ENCODE data around the gene FRMD5. TPM values are rescaled to one million over a fixed set of nuclear protein-coding genes. Genes with fewer than 3 reads are reported as not detected.

FRMD5 gene
- polyA plus RNA-seq, 4 donors, result 0.49 to 1.1 (median 0.81) TPM; not detected in 1

- Histone ChIP-seq H3K36me3 (ENCODE audit: control insufficient read depth in 3 of 3, insufficient read depth in 2 of 3, low read depth in 1 of 3, low read length in 3 of 3) (no peaks in the 10 kb centered on the region), H3K4me3 (ENCODE audit: low read depth in 1 of 3, low read length in 3 of 3) (no peak overlapping the region), H3K27me3 (ENCODE audit: control insufficient read depth in 3 of 3, insufficient read depth in 3 of 3, low read length in 3 of 3) (no peaks in the 10 kb centered on the region), H3K9me3 (ENCODE audit: control insufficient read depth in 2 of 2, insufficient read depth in 1 of 2, low read depth in 1 of 2, low read length in 1 of 2) (no peaks in the 10 kb centered on the region), H3K4me1 (ENCODE audit: control insufficient read depth in 3 of 3, insufficient read depth in 2 of 3, low read depth in 1 of 3, low read length in 2 of 3) (no peaks in the 10 kb centered on the region), H3K27ac (ENCODE audit: low read depth in 1 of 3, low read length in 2 of 3) (no peak overlapping the region)
- WGBS, 3 donors, result 89 to 97% (median 94%) methylated on average over 1 of the region's 1 CpG
- DNase-seq, result no peak
- no peak for FAIRE-seq
Measured at GRCh38 chr15:43969802-43970375, 225.2 kb downstream of the FRMD5 start.

GRCh38 chr15:43968551-43968950 lies 226.5 kb downstream of the FRMD5 start:
- FAIRE-seq, result no peak

GRCh38 chr15:43966646-43967045 lies 228.4 kb downstream of the FRMD5 start:
- Histone ChIP-seq H3K27me3 (ENCODE audit: control insufficient read depth in 3 of 3, insufficient read depth in 3 of 3, low read length in 3 of 3) (no peaks in the 10 kb centered on the region), H3K27ac (ENCODE audit: low read depth in 1 of 3, low read length in 2 of 3) (no peak overlapping the region), H3K4me3 (ENCODE audit: low read depth in 1 of 3, low read length in 3 of 3) (no peak overlapping the region), H3K36me3 (ENCODE audit: control insufficient read depth in 3 of 3, insufficient read depth in 2 of 3, low read depth in 1 of 3, low read length in 3 of 3) (no peaks in the 10 kb centered on the region), H3K4me1 (ENCODE audit: control insufficient read depth in 3 of 3, insufficient read depth in 2 of 3, low read depth in 1 of 3, low read length in 2 of 3) (no peaks in the 10 kb centered on the region), H3K9me3 (ENCODE audit: control insufficient read depth in 2 of 2, insufficient read depth in 1 of 2, low read depth in 1 of 2, low read length in 1 of 2) (no peaks in the 10 kb centered on the region)
- DNase-seq (no peak), FAIRE-seq (no peak)

More at GRCh38 chr15:43968551-43968950, 226.5 kb downstream of the FRMD5 start:
- Histone ChIP-seq H3K4me1 (ENCODE audit: control insufficient read depth in 3 of 3, insufficient read depth in 2 of 3, low read depth in 1 of 3, low read length in 2 of 3) (no peaks in the 10 kb centered on the region), H3K27ac (ENCODE audit: low read depth in 1 of 3, low read length in 2 of 3) (no peak overlapping the region), H3K27me3 (ENCODE audit: control insufficient read depth in 3 of 3, insufficient read depth in 3 of 3, low read length in 3 of 3) (no peaks in the 10 kb centered on the region), H3K9me3 (ENCODE audit: control insufficient read depth in 2 of 2, insufficient read depth in 1 of 2, low read depth in 1 of 2, low read length in 1 of 2) (no peaks in the 10 kb centered on the region), H3K36me3 (ENCODE audit: control insufficient read depth in 3 of 3, insufficient read depth in 2 of 3, low read depth in 1 of 3, low read length in 3 of 3) (no peaks in the 10 kb centered on the region), H3K4me3 (ENCODE audit: low read depth in 1 of 3, low read length in 3 of 3) (no peak overlapping the region)
- DNase-seq, result no peak
- 65 to 77% (median 70%) methylated on average over 3 of the region's 3 CpGs for WGBS, 3 donors

GRCh38 chr15:43958861-43959330 lies 236.2 kb downstream of the FRMD5 start:
- DNase-seq, result no peak
- FAIRE-seq, result no peak
- H3K27me3 ChIP-seq (ENCODE audit: control insufficient read depth in 3 of 3, insufficient read depth in 3 of 3, low read length in 3 of 3), result no peaks in the 10 kb centered on the region
- no peak overlapping the region for H3K27ac ChIP-seq (ENCODE audit: low read depth in 1 of 3, low read length in 2 of 3)
- H3K4me1 ChIP-seq (ENCODE audit: control insufficient read depth in 3 of 3, insufficient read depth in 2 of 3, low read depth in 1 of 3, low read length in 2 of 3), result no peaks in the 10 kb centered on the region
- 67 to 90% (median 84%) methylated on average over 2 of the region's 2 CpGs for WGBS, 3 donors
- H3K9me3 ChIP-seq (ENCODE audit: control insufficient read depth in 2 of 2, insufficient read depth in 1 of 2, low read depth in 1 of 2, low read length in 1 of 2), result no peaks in the 10 kb centered on the region
- H3K36me3 ChIP-seq (ENCODE audit: control insufficient read depth in 3 of 3, insufficient read depth in 2 of 3, low read depth in 1 of 3, low read length in 3 of 3), result no peaks in the 10 kb centered on the region
- H3K4me3 ChIP-seq (ENCODE audit: low read depth in 1 of 3, low read length in 3 of 3), result no peak overlapping the region

- no peak for DNase-seq
- Histone ChIP-seq H3K36me3 (ENCODE audit: control insufficient read depth in 3 of 3, insufficient read depth in 2 of 3, low read depth in 1 of 3, low read length in 3 of 3) (no peaks in the 10 kb centered on the region), H3K27ac (ENCODE audit: low read depth in 1 of 3, low read length in 2 of 3) (no peak overlapping the region), H3K4me1 (ENCODE audit: control insufficient read depth in 3 of 3, insufficient read depth in 2 of 3, low read depth in 1 of 3, low read length in 2 of 3) (no peaks in the 10 kb centered on the region), H3K4me3 (ENCODE audit: low read depth in 1 of 3, low read length in 3 of 3) (no peak overlapping the region), H3K9me3 (ENCODE audit: control insufficient read depth in 2 of 2, insufficient read depth in 1 of 2, low read depth in 1 of 2, low read length in 1 of 2) (no peaks in the 10 kb centered on the region), H3K27me3 (ENCODE audit: control insufficient read depth in 3 of 3, insufficient read depth in 3 of 3, low read length in 3 of 3) (peaks cover 0 to 2% (median 0%) of the 10 kb centered on the region in 3 donors)
- 89 to 92% (median 91%) methylated on average over 1 of the region's 1 CpG for WGBS, 3 donors
- no peak for FAIRE-seq
Measured at GRCh38 chr15:43957724-43958123, 237.3 kb downstream of the FRMD5 start.

GRCh38 chr15:43955140-43955539 lies 239.9 kb downstream of the FRMD5 start:
- Histone ChIP-seq H3K4me3 (ENCODE audit: low read depth in 1 of 3, low read length in 3 of 3) (no peak overlapping the region), H3K36me3 (ENCODE audit: control insufficient read depth in 3 of 3, insufficient read depth in 2 of 3, low read depth in 1 of 3, low read length in 3 of 3) (no peaks in the 10 kb centered on the region), H3K9me3 (ENCODE audit: control insufficient read depth in 2 of 2, insufficient read depth in 1 of 2, low read depth in 1 of 2, low read length in 1 of 2) (no peaks in the 10 kb centered on the region), H3K27ac (ENCODE audit: low read depth in 1 of 3, low read length in 2 of 3) (no peak overlapping the region), H3K27me3 (ENCODE audit: control insufficient read depth in 3 of 3, insufficient read depth in 3 of 3, low read length in 3 of 3) (peaks cover 0 to 2% (median 0%) of the 10 kb centered on the region in 3 donors), H3K4me1 (ENCODE audit: control insufficient read depth in 3 of 3, insufficient read depth in 2 of 3, low read depth in 1 of 3, low read length in 2 of 3) (no peaks in the 10 kb centered on the region)
- FAIRE-seq (no peak), DNase-seq (no peak)
- WGBS, 3 donors, result 92 to 96% (median 95%) methylated on average over 1 of the region's 1 CpG

- Histone ChIP-seq H3K27me3 (ENCODE audit: control insufficient read depth in 3 of 3, insufficient read depth in 3 of 3, low read length in 3 of 3) (peaks cover 0 to 2% (median 0%) of the 10 kb centered on the region in 3 donors), H3K4me3 (ENCODE audit: low read depth in 1 of 3, low read length in 3 of 3) (no peak overlapping the region), H3K27ac (ENCODE audit: low read depth in 1 of 3, low read length in 2 of 3) (no peak overlapping the region), H3K4me1 (ENCODE audit: control insufficient read depth in 3 of 3, insufficient read depth in 2 of 3, low read depth in 1 of 3, low read length in 2 of 3) (no peaks in the 10 kb centered on the region), H3K9me3 (ENCODE audit: control insufficient read depth in 2 of 2, insufficient read depth in 1 of 2, low read depth in 1 of 2, low read length in 1 of 2) (no peaks in the 10 kb centered on the region), H3K36me3 (ENCODE audit: control insufficient read depth in 3 of 3, insufficient read depth in 2 of 3, low read depth in 1 of 3, low read length in 3 of 3) (no peaks in the 10 kb centered on the region)
- 75 to 89% (median 76%) methylated on average over 4 of the region's 4 CpGs for WGBS, 3 donors
- DNase-seq (no peak), FAIRE-seq (no peak)
Measured at GRCh38 chr15:43954181-43954621, 240.9 kb downstream of the FRMD5 start.

- 79 to 88% (median 84%) methylated on average over 1 of the region's 1 CpG for WGBS, 3 donors
- H3K9me3 ChIP-seq (ENCODE audit: control insufficient read depth in 2 of 2, insufficient read depth in 1 of 2, low read depth in 1 of 2, low read length in 1 of 2), result no peaks in the 10 kb centered on the region
- FAIRE-seq, result no peak
- peaks cover 0 to 2% (median 0%) of the 10 kb centered on the region in 3 donors for H3K27me3 ChIP-seq (ENCODE audit: control insufficient read depth in 3 of 3, insufficient read depth in 3 of 3, low read length in 3 of 3)
- H3K4me1 ChIP-seq (ENCODE audit: control insufficient read depth in 3 of 3, insufficient read depth in 2 of 3, low read depth in 1 of 3, low read length in 2 of 3), result no peaks in the 10 kb centered on the region
- no peak overlapping the region for H3K27ac ChIP-seq (ENCODE audit: low read depth in 1 of 3, low read length in 2 of 3)
- no peaks in the 10 kb centered on the region for H3K36me3 ChIP-seq (ENCODE audit: control insufficient read depth in 3 of 3, insufficient read depth in 2 of 3, low read depth in 1 of 3, low read length in 3 of 3)
- no peak for DNase-seq
- no peak overlapping the region for H3K4me3 ChIP-seq (ENCODE audit: low read depth in 1 of 3, low read length in 3 of 3)
Measured at GRCh38 chr15:43953402-43953801, 241.7 kb downstream of the FRMD5 start.

GRCh38 chr15:43950531-43950930 lies 244.5 kb downstream of the FRMD5 start:
- no peak for DNase-seq
- Histone ChIP-seq H3K36me3 (ENCODE audit: control insufficient read depth in 3 of 3, insufficient read depth in 2 of 3, low read depth in 1 of 3, low read length in 3 of 3) (no peaks in the 10 kb centered on the region), H3K27ac (ENCODE audit: low read depth in 1 of 3, low read length in 2 of 3) (no peak overlapping the region), H3K4me1 (ENCODE audit: control insufficient read depth in 3 of 3, insufficient read depth in 2 of 3, low read depth in 1 of 3, low read length in 2 of 3) (no peaks in the 10 kb centered on the region), H3K9me3 (ENCODE audit: control insufficient read depth in 2 of 2, insufficient read depth in 1 of 2, low read depth in 1 of 2, low read length in 1 of 2) (no peaks in the 10 kb centered on the region), H3K4me3 (ENCODE audit: low read depth in 1 of 3, low read length in 3 of 3) (no peak overlapping the region), H3K27me3 (ENCODE audit: control insufficient read depth in 3 of 3, insufficient read depth in 3 of 3, low read length in 3 of 3) (peaks cover 0 to 2% (median 0%) of the 10 kb centered on the region in 3 donors)
- WGBS, 3 donors, result 78 to 95% (median 90%) methylated on average over 4 of the region's 4 CpGs
- FAIRE-seq, result no peak

Measured in small intestine (tissue), 7 donors.